GM19025 (cell line): Measurements from ENCODE around the gene GARIN3.
"Not testable (repeated sequence)": the region's sequence is repeated elsewhere in the genome, so short reads cannot be mapped to it uniquely, and the experiment has no call there.

Source experiments
- ATAC-seq: cut with Tn5 transposase; IDR thresholded peaks from one replicate; pipeline ENCODE4 v1.9.1; 2021; ENCODE audit warnings: mild to moderate bottlenecking, low read depth, moderate library complexity; ENCODE audit not compliant: unreplicated experiment

Gene GARIN3

GRCh38 chr5:157186309-157187045 is 20.4 kb upstream of the GARIN3 start:
- ATAC-seq: no peak

DNA sequence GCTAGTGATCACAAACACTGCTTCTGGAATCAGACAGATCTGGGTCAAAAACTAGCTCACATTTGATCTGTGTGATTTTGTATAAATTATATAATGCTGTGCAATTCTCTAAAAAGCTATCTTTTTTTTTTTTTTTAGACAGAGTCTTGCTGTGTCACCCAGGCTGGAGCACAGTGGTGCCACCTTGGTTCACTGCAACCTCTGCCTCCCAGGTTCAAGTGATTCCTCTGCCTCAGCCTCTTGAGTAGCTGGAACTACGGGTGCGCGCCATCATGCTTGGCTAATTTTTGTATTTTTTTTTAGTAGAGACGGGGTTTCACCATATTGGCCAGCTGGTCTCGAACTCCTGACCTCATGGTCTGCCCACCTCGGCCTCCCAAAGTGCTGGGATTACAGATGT is 19.1 kb upstream of the GARIN3 start:
- ATAC-seq: not testable (repeated sequence)

- no peak for ATAC-seq
Observed at GRCh38 chr5:157184117-157184670, 18.1 kb upstream of the GARIN3 start.

DNA sequence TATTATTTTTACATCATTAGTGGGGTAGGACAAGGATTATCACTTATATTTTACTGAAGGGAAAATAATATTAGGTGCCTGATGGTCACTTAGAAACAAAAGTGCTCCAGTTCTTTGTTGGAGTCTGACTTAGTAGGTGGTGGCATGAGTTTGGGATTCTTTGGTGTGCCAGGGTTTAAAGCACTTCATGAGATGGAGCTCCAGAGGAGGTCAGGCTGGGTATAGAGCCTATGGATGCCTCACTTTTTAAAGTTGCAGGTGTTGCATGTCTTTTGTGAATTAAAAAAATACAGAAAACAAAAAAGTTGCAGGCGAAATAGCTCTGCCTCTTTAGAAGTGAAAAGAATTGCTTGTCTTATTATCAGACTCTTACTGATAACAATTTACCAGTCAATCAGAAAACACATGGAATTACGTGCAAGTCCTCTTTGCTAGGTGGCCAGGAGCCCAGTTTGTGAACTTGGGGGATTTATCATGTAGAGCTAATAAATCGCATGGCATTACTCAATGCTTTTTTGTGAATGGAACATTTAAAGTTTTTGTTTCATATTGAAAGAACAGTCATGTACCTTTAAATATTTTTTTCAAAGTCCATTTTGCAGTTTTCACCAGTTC is 16.2 kb upstream of the GARIN3 start:
- ATAC-seq: no peak

GRCh38 chr5:157180374-157181264 is 14.6 kb upstream of the GARIN3 start, which contains the start of gene ITK:
TSS of gene ITK (plus strand) at chr5:157180840. CDS start at chr5:157180978, 138 bp downstream.
- ATAC-seq: no peak

GRCh38 chr5:157178966-157179365 is 12.9 kb upstream of the GARIN3 start:
- no peak for ATAC-seq

- ATAC-seq: no peak
Observed at GRCh38 chr5:157177953-157178352, 11.9 kb upstream of the GARIN3 start.

DNA sequence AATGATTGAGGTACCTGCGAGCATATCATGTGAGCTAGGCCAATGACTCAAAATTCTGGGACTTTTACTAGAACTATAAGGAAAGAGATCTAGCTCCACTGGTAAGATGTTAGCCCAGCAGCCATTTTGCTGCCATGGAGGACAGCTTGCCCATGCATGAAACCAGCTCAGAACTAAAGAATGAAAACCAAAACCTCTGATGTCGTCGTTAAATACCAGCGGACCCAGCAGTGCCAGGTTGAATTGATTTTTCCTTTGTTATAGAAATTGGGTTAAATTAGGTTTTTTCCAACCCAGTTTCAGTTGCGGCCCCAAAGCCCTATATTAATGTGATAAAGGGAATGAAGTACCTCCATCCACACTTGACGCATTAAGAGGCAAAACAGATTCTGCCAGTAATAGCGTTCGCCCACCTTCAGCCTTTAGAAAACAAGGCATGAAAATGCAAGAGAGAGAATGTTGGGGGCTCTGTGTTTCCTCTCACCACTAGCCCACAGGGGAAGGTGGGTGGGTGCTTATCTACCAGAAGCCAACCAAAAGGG is 9.1 kb upstream of the GARIN3 start:
- no peak for ATAC-seq

GRCh38 chr5:157172403-157172802 is 6.3 kb upstream of the GARIN3 start:
- ATAC-seq: peak; percentile 99

DNA sequence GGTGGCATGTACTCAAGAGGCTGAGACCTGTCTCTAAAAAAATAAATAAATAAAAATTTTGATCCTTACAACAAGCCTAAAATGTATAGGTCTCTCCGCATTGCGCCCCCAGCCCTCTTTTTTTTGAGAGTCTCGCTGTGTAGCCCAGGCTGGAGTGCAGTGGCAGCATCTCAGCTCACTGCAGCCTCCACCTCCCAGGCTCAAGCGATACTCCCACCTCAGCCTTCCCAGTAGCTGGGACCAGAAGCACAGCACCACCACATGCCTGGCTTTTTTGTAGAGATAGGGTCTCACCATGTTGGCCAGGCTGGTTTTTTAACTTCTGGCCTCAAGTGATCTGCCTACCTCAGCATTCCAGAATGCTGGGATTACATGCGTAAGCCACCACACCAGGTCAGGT is 2.2 kb upstream of the GARIN3 start:
- ATAC-seq: no peak

GRCh38 chr5:157167214-157167621 is 1.2 kb upstream of the GARIN3 start:
- no peak for ATAC-seq

DNA sequence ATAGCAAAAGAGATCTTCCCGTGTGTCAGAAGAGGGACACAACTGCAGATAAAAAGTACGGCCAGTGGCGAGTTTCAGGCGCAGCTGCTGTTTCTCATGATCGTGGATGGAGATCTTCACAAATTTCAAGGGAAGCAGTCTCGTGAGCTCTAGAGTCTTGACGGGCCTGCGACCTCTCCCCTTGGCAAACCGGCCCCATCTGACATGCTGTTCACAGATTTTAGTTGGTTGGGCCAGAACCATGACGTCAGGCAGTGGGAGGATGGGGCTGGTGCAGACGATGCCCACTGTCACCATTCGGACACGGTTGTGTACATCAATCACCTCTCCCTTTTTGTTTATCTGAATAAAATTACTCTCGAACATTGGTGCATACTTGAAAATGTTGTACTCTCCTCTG is 396 bp downstream of the GARIN3 start:
- no peak for ATAC-seq

DNA sequence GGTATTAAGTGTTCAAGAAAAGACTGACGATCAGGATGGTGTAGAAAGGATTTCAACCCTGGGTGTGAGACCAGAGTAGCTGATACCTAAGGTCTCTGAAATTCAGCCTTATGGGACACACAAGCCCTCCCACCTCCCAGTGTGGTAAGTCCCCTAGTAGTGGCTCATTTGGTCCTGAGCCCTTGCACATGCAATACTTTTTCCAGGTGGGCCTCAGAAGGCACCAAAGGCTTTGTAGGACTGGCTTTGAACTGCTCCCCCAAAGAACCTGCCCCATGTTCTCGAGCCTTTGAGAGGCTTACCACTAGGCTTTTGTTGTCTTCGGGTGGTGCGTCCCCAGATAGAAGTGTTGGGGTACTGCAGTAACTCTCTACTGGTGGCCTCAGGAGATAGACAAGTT is 803 bp downstream of the GARIN3 start:
- ATAC-seq: no peak

GRCh38 chr5:157164521-157164920 is 1.5 kb downstream of the GARIN3 start:
- ATAC-seq: no peak

- ATAC-seq: no peak
Observed at GRCh38 chr5:157162919-157163510, 3.0 kb downstream of the GARIN3 start.

GRCh38 chr5:157161996-157162395 is 4.1 kb downstream of the GARIN3 start:
- ATAC-seq: no peak

DNA sequence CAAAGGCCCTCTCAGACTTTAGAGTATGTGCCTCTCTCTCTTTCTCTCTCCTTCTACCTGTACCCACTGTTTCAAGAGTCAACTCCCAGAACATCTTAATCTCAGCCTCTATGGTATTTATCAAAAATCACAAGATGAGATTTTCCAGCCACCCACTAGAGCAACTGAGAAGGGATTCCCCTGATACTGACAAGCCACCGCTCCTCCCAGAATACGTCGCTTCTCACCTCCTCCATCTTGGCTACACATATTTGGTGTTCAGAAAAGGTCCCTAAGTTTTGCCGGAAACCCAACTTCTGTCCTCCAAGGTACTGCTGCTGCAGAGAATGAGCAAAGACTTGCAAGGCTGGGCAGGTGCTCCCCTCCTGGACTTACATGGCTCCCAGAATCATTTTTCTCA is 6.1 kb downstream of the GARIN3 start:
- no peak for ATAC-seq

- no peak for ATAC-seq
Observed at GRCh38 chr5:157159209-157159751, 6.8 kb downstream of the GARIN3 start.

DNA sequence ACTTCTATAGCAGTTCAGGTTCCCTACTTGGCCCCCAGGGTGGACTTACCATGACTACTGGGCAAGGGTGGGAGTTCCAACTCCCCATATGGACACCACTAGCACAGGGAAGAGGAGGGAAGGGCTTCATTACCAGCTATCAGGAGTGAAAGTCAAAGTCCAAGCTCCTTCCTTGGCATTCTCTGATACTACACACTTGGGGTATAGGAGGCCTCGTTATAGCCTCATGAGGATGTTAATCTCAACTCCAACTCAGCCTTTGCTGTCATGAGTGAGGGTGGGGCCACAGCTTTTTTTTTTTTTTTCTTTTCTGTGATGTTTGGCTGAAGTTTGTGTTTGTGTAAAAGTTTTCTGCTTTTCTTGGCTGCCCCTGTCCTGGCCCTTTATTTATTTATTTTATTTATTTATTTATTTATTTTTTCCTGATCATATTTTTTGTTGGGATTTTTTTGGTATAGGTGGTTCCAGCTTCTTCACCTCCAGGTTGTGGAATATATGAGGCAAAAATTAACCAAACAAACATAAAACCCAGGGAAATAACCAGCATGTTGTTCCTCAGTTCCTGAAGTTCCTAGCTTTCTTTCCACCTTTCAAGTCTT is 8.7 kb downstream of the GARIN3 start:
- no peak for ATAC-seq

GRCh38 chr5:157155297-157155696 is 10.8 kb downstream of the GARIN3 start:
- no peak for ATAC-seq
